Measurements from ENCODE around the gene DGKG.

GRCh38 chr3:186254676-186255650 is 107.1 kb downstream of the DGKG start:
- TF ChIP-seq EZH2 (IDR thresholded peaks at IDR 0.05) (no peak), POLR2AphosphoS5 (IDR thresholded peaks at IDR 0.05; ENCODE audit: borderline replicate concordance, low read depth, low read length) (no peak)

Data from SK-N-MC (cell line).